Hepatocyte (in vitro differentiated cells): Measurements from ENCODE around the gene RTP3. TPM values are rescaled to one million over a fixed set of nuclear protein-coding genes. Genes with fewer than 3 reads are reported as not detected.

ENCODE experiments used
- DNase-seq: peaks from one replicate; pipeline ENCODE4 v3.0.0-alpha.2; 2016; ENCODE audit warnings: low spot score
- H2AFZ ChIP-seq: fragments of 200-600 bp; sonication (generic); 2 replicates; pipeline ENCODE4 v1.6.0; 2016; ENCODE audit warnings: antibody characterized with exemption, mild to moderate bottlenecking
- H3K27ac ChIP-seq: fragments of 200-600 bp; sonication (generic); 2 replicates; pipeline ENCODE4 v1.5.1; 2016; ENCODE audit warnings: mild to moderate bottlenecking
- H3K27me3 ChIP-seq: fragments of 200-600 bp; sonication (generic); 2 replicates; pipeline ENCODE4 v1.6.1; 2016
- H3K36me3 ChIP-seq: fragments of 200-600 bp; sonication (generic); replicated peaks from 2 replicates; pipeline ENCODE4 v1.5.1; 2016; ENCODE audit warnings: low read depth; ENCODE audit not compliant: insufficient read depth
- H3K4me1 ChIP-seq: fragments of 200-600 bp; sonication (generic); 2 replicates; pipeline ENCODE4 v1.5.1; 2016; ENCODE audit warnings: mild to moderate bottlenecking, moderate library complexity; ENCODE audit not compliant: insufficient read depth
- H3K4me2 ChIP-seq: fragments of 200-600 bp; sonication (generic); 2 replicates; pipeline ENCODE4 v1.6.0; 2016
- H3K4me3 ChIP-seq: fragments of 200-600 bp; sonication (generic); 2 replicates; pipeline ENCODE4 v1.5.1; 2016; ENCODE audit warnings: mild to moderate bottlenecking
- H3K79me2 ChIP-seq: fragments of 200-600 bp; sonication (generic); 2 replicates; pipeline ENCODE4 v1.6.0; 2017; ENCODE audit warnings: mild to moderate bottlenecking
- H3K9me2 ChIP-seq: fragments of 200-600 bp; sonication (generic); replicated peaks from 2 replicates; pipeline ENCODE4 v1.6.0; 2017; ENCODE audit warnings: mild to moderate bottlenecking; ENCODE audit not compliant: insufficient read depth
- H3K9me3 ChIP-seq: fragments of 200-600 bp; sonication (generic); 2 replicates; pipeline ENCODE4 v1.5.1; 2016; ENCODE audit warnings: low read depth, mild to moderate bottlenecking
- H4K20me1 ChIP-seq: fragments of 200-600 bp; sonication (generic); 2 replicates; pipeline ENCODE4 v1.6.0; 2016; ENCODE audit warnings: mild to moderate bottlenecking; ENCODE audit not compliant: insufficient read depth, poor library complexity, severe bottlenecking
- EZH2 ChIP-seq: fragments of 200-600 bp; sonication (generic); IDR thresholded peaks from 2 replicates; pipeline ENCODE4 v1.6.1; 2016; ENCODE audit warnings: antibody characterized with exemption, mild to moderate bottlenecking, borderline replicate concordance
- EZH2phosphoT487 ChIP-seq: fragments of 200-600 bp; sonication (generic); IDR thresholded peaks from one replicate; pipeline ENCODE4 v1.6.1; 2018; ENCODE audit warnings: antibody characterized with exemption, mild to moderate bottlenecking, low read depth, moderate library complexity; ENCODE audit not compliant: unreplicated experiment, severe bottlenecking
- WGBS: methylation state at CpG from one replicate; pipeline ENCODE4 v1.1.6; 2016; ENCODE audit warnings: low lambda C conversion rate; ENCODE audit errors: missing lambda C conversion rate; 5-methylcytosine and 5-hydroxymethylcytosine counted together
- polyA plus RNA-seq: library from polyadenylated mRNA; unstranded; fragments of >200 nt; fragmentation: Nextera tagmentation; extraction: Ambion mirVana; gene quantifications from 2 replicates; pipeline ENCODE4 v1.2.1, GENCODE V29; 2016
- total RNA-seq: library from RNA; depleted of rRNA; stranded (reverse); fragments of >200 nt; gene quantifications from 2 replicates; pipeline ENCODE4 v1.2.3, GENCODE V29; 2014
- TF ChIP-seq, protein P1 (sequence below): fragments of 200-600 bp; sonication (generic); IDR thresholded peaks from 2 replicates; pipeline ENCODE4 v1.5.1; 2016; ENCODE audit warnings: antibody characterized with exemption, mild to moderate bottlenecking; ENCODE audit not compliant: poor library complexity

The RTP3 gene
- total and polyA plus RNA-seq, 2 experiments from 2014 or later = 1.8 to 2.0 TPM

DNA sequence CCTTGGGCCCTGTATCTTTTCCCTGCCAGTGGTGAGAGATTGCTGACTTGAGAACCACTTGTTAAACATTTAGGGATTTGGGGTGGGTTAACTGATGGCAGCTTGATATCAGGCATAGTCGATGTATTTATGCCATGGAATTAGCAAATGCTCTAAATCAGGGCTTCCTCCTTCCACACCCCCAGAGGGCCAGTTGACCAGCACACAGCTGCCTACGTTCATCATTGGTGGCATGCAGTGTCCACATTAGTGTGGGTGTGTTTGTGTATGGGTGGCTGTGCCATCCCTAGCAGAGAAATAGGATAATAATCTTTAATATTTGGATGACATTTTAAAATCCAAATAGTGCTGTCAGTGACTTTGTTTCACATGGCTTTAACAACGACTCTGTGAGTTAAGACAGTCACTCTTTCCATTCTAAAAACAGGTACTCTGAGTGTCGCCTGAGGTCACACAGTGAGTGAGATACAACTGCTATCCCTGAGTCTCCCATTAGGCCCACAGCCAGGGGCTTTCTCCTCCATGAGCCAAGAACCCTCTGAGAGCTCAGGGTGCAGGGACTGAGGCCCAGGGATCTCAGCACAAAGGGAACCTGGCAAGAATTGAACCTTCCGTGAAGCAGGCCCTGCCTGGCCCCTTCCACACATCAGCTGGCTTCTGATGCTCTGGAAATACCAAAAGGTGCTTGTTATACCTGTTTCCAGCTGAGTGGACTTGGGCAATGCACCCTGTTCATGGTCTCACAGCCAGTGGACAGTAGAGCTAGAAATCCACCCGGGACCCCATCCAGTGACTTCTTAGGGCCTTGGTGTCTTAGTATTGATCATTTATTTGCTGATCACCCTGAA, 28.8 kb upstream of the RTP3 start:
- Histone ChIP-seq H3K27me3 (peaks cover 6% of the 10 kb centered on the region), H4K20me1 (no peaks in the 10 kb centered on the region), H3K9me2 (no peaks in the 10 kb centered on the region), H3K36me3 (no peaks in the 10 kb centered on the region), H3K4me1 (no peaks in the 10 kb centered on the region), H3K4me3 (no peak overlapping the region), H3K4me2 (no peak overlapping the region), H3K79me2 (no peaks in the 10 kb centered on the region), H3K9me3 (no peaks in the 10 kb centered on the region), H2AFZ (no peak overlapping the region), H3K27ac (no peak overlapping the region)
- no peak for TF ChIP-seq EZH2
- no peak for TF ChIP-seq EZH2phosphoT487
- TF ChIP-seq, protein P1, sequence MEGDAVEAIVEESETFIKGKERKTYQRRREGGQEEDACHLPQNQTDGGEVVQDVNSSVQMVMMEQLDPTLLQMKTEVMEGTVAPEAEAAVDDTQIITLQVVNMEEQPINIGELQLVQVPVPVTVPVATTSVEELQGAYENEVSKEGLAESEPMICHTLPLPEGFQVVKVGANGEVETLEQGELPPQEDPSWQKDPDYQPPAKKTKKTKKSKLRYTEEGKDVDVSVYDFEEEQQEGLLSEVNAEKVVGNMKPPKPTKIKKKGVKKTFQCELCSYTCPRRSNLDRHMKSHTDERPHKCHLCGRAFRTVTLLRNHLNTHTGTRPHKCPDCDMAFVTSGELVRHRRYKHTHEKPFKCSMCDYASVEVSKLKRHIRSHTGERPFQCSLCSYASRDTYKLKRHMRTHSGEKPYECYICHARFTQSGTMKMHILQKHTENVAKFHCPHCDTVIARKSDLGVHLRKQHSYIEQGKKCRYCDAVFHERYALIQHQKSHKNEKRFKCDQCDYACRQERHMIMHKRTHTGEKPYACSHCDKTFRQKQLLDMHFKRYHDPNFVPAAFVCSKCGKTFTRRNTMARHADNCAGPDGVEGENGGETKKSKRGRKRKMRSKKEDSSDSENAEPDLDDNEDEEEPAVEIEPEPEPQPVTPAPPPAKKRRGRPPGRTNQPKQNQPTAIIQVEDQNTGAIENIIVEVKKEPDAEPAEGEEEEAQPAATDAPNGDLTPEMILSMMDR = no peak
- 88% methylated on average over 6 of the region's 6 CpGs for WGBS
- DNase-seq = no peak

DNA sequence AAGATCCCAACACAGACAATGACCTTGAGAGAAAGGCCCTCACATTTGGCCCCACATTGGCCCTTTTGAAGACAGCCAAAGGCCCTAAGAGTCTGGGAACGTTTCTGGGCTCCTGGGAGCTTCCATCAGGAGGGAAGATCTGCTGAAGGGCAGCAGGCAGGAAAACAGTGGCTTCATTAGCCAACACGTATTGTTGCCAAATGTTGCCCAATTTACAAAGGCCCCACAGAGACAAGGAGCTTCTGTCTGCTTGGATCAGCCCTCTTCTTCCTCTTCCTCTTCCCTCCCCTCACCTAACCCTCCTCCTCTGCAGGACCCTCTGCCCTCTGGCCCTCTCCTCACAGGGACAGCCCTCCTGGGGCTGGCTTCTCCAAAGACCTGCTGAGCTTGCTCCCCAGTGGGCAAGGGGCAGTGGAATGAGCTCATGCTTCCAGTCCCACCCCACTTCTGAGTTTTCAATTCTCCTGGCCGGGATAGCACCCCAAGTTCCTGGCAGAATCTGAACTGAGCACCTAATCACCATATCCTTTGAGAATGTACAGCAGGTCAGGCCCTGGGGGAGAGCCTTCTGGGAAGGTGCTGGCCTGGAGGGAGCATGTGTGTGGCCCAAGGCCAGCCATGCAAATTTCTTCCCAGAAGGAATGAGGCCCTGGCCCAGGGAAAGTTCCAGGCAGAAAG, 28.0 kb upstream of the RTP3 start:
- Histone ChIP-seq H3K79me2 (no peaks in the 10 kb centered on the region), H3K9me2 (no peaks in the 10 kb centered on the region), H2AFZ (no peak overlapping the region), H3K9me3 (no peaks in the 10 kb centered on the region), H3K4me2 (no peak overlapping the region), H3K36me3 (no peaks in the 10 kb centered on the region), H4K20me1 (no peaks in the 10 kb centered on the region), H3K27me3 (peaks cover 6% of the 10 kb centered on the region), H3K27ac (no peak overlapping the region), H3K4me1 (no peaks in the 10 kb centered on the region), H3K4me3 (no peak overlapping the region)
- no peak for DNase-seq
- TF ChIP-seq EZH2 = no peak
- TF ChIP-seq EZH2phosphoT487 = no peak
- TF ChIP-seq, protein P1 = no peak
- WGBS = 81% methylated on average over 3 of the region's 3 CpGs

DNA sequence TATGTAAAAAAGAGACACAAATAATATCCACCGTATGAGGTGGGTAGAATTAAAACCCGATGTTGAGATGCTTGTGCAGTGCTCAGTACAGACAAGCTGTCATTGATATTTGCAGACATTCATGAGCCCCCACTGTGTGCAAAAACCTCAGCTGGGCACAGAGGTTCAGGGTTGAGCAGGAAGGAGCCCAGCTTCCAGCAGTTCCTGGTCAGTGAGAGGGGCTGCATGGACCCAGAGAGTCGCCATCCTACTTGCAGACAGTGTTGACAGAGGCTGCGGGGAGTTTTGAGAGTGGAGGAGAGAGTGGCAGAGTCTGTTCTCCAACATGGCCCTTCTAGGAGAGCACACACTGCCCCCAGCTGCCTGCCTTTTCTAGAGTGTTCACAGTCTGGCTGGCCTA, 26.9 kb upstream of the RTP3 start:
- Histone ChIP-seq H3K9me3 (no peaks in the 10 kb centered on the region), H3K4me1 (no peaks in the 10 kb centered on the region), H3K27ac (no peak overlapping the region), H3K4me2 (no peak overlapping the region), H3K36me3 (no peaks in the 10 kb centered on the region), H3K27me3 (no peaks in the 10 kb centered on the region), H3K4me3 (no peak overlapping the region), H3K79me2 (no peaks in the 10 kb centered on the region), H4K20me1 (no peaks in the 10 kb centered on the region), H3K9me2 (no peaks in the 10 kb centered on the region), H2AFZ (no peak overlapping the region)
- no peak for DNase-seq
- WGBS = 89% methylated on average over 4 of the region's 4 CpGs
- TF ChIP-seq EZH2phosphoT487 (no peak), EZH2 (no peak)
- TF ChIP-seq, protein P1 = no peak
